Colonic mucosa (tissue), 4 donors: ENCODE results near the gene SLC13A2. TPM values are rescaled to one million over a fixed set of nuclear protein-coding genes. Genes with fewer than 3 reads are reported as not detected.
"Not testable (repeated sequence)": the region's sequence is repeated elsewhere in the genome, so short reads cannot be mapped to it uniquely, and the experiment has no call there.

ENCODE experiments used
- DNase-seq: peaks from one replicate; pipeline ENCODE4 v3.0.0-alpha.2; 2020
- H3K27ac ChIP-seq: fragments of 200-600 bp; one replicate; pipeline ENCODE4 v1.8.0; 2021
- H3K27me3 ChIP-seq: fragments of 200-600 bp; one replicate; pipeline ENCODE4 v1.8.0; 2021
- H3K36me3 ChIP-seq: fragments of 200-600 bp; one replicate; pipeline ENCODE4 v1.8.0; 2021
- H3K4me1 ChIP-seq: fragments of 200-600 bp; one replicate; pipeline ENCODE4 v1.8.0; 2021; ENCODE audit warnings: mild to moderate bottlenecking
- H3K4me3 ChIP-seq: fragments of 200-600 bp; one replicate; pipeline ENCODE4 v1.8.0; 2021
- H3K9ac ChIP-seq, 2 donors: one replicate each; pipeline ENCODE4 v1.7.0; 2013; ENCODE audit warnings: control low read depth in 2 of 2, low read depth in 2 of 2, low read length in 2 of 2
- H3K9me3 ChIP-seq: fragments of 200-600 bp; one replicate; pipeline ENCODE4 v1.8.0; 2021
- intact Hi-C: fragments of 100-400 bp; cut with DNase I; formaldehyde crosslinking; loops from one replicate; pipeline ENCODE4 v1.14.1; 2022
- total RNA-seq, 2 donors: library from RNA; stranded (reverse); fragmentation: NEBNext Ultra II Directional in 1 of 2; extraction: Animal tissue kit (Norgen Biotek cat#: 25700) in 1 of 2; gene quantifications; one replicate each; pipeline ENCODE4 v1.2.1, GENCODE V29; 2021
- TF ChIP-seq, protein P1 (sequence below): fragments of 200-600 bp; IDR thresholded peaks from one replicate; pipeline ENCODE4 v1.8.0; 2022; ENCODE audit warnings: antibody characterized with exemption, mild to moderate bottlenecking
- donor health status: healthy.
- donor health status: DM: no; HTN: no; CAD: no.
- donor health status: DM: no; HTN: no; CAD: no.

Gene SLC13A2, protein sequence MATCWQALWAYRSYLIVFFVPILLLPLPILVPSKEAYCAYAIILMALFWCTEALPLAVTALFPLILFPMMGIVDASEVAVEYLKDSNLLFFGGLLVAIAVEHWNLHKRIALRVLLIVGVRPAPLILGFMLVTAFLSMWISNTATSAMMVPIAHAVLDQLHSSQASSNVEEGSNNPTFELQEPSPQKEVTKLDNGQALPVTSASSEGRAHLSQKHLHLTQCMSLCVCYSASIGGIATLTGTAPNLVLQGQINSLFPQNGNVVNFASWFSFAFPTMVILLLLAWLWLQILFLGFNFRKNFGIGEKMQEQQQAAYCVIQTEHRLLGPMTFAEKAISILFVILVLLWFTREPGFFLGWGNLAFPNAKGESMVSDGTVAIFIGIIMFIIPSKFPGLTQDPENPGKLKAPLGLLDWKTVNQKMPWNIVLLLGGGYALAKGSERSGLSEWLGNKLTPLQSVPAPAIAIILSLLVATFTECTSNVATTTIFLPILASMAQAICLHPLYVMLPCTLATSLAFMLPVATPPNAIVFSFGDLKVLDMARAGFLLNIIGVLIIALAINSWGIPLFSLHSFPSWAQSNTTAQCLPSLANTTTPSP
- total RNA-seq, result 10 to 100 TPM; 24.7 to 40.5 TPM

DNA sequence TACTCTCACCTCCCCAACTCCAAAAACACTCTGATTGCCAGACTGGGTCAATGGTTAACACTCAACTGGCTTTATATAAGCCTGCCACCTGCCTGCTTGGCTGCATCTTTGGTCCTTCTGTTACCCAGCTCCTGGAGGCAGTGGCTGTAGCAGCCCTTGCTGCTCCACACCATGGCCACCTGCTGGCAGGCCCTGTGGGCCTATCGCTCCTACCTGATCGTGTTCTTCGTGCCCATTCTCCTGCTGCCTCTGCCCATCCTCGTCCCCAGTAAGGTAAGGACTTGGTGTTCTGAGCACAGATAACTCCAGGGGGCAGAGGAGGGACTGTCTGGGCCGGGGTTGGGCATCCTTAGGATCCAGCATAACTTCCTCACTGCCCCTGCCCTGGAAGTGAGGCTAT is at the start of gene SLC13A2:
Gene SLC13A2 (plus strand): TSS at position 103 of the 400 bp plus-strand sequence. CDS start 69 bp downstream, at position 172.
- H3K4me3 ChIP-seq, result no peak within 1 kb of the TSS
- H3K9ac ChIP-seq, result peak within 1 kb of the TSS in 1 of 2 donors; percentile 62
- no peaks in the 10 kb centered on the region for H3K9me3 ChIP-seq

DNA sequence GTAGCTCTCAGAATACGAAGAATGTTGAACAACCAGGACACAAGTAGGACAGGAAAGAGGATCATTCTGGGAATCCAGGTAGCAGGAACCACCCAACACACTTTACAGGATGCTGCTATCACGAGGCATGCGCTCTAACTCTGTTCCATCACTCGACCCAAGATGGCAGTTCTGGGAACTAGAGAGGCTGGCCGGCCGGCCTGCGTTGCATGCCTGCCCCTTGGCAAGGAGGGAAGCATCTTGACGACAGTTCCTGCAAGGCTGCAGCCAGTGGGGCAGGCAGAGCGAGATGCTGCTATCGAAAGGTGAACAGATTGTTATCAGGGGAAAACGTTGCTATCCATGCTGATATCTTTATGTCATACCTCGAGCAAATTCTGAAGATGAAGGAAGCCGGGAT is 48.2 kb upstream of the SLC13A2 start:
- no peak overlapping the region for H3K9ac ChIP-seq
- H3K27me3 ChIP-seq, result no peaks in the 10 kb centered on the region
- H3K9me3 ChIP-seq, result no peaks in the 10 kb centered on the region
- H3K27ac ChIP-seq, result no peak overlapping the region
- TF ChIP-seq, protein P1, sequence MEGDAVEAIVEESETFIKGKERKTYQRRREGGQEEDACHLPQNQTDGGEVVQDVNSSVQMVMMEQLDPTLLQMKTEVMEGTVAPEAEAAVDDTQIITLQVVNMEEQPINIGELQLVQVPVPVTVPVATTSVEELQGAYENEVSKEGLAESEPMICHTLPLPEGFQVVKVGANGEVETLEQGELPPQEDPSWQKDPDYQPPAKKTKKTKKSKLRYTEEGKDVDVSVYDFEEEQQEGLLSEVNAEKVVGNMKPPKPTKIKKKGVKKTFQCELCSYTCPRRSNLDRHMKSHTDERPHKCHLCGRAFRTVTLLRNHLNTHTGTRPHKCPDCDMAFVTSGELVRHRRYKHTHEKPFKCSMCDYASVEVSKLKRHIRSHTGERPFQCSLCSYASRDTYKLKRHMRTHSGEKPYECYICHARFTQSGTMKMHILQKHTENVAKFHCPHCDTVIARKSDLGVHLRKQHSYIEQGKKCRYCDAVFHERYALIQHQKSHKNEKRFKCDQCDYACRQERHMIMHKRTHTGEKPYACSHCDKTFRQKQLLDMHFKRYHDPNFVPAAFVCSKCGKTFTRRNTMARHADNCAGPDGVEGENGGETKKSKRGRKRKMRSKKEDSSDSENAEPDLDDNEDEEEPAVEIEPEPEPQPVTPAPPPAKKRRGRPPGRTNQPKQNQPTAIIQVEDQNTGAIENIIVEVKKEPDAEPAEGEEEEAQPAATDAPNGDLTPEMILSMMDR, result no peak
- no peak for DNase-seq
- intact Hi-C loops, result no loop called here
- H3K4me3 ChIP-seq, result no peak overlapping the region
- no peaks in the 10 kb centered on the region for H3K36me3 ChIP-seq
- no peaks in the 10 kb centered on the region for H3K4me1 ChIP-seq

More for the DNA sequence above, at the start of gene SLC13A2:
- Histone ChIP-seq H3K27me3 (no peaks in the 10 kb centered on the region), H3K4me1 (peaks cover 6% of the 10 kb centered on the region), H3K36me3 (no peaks in the 10 kb centered on the region), H3K27ac (peak within 1 kb of the TSS; percentile 64)
- DNase-seq, result peak; percentile 82
- intact Hi-C loops, result no loop called here
- TF ChIP-seq, protein P1, result peak; percentile 25

- H3K9me3 ChIP-seq, result no peaks in the 10 kb centered on the region
- intact Hi-C loops, result no loop called here
- H3K27ac ChIP-seq, result no peak overlapping the region
- H3K27me3 ChIP-seq, result no peaks in the 10 kb centered on the region
- H3K4me3 ChIP-seq, result no peak overlapping the region
- H3K4me1 ChIP-seq, result no peaks in the 10 kb centered on the region
- no peaks in the 10 kb centered on the region for H3K36me3 ChIP-seq
- H3K9ac ChIP-seq, result no peak overlapping the region
- DNase-seq, result no peak
- TF ChIP-seq, protein P1, result peak; percentile 37
Measured at GRCh38 chr17:28426081-28426519, 47.3 kb upstream of the SLC13A2 start.

- no peak for DNase-seq
- TF ChIP-seq, protein P1, result no peak
- H3K27ac ChIP-seq, result no peak overlapping the region
- H3K9ac ChIP-seq, result no peak overlapping the region
- H3K9me3 ChIP-seq, result no peaks in the 10 kb centered on the region
- no peaks in the 10 kb centered on the region for H3K36me3 ChIP-seq
- H3K27me3 ChIP-seq, result no peaks in the 10 kb centered on the region
- intact Hi-C loops, result no loop called here
- no peaks in the 10 kb centered on the region for H3K4me1 ChIP-seq
- H3K4me3 ChIP-seq, result no peak overlapping the region
Measured at GRCh38 chr17:28427371-28427770, 46.1 kb upstream of the SLC13A2 start.

DNA sequence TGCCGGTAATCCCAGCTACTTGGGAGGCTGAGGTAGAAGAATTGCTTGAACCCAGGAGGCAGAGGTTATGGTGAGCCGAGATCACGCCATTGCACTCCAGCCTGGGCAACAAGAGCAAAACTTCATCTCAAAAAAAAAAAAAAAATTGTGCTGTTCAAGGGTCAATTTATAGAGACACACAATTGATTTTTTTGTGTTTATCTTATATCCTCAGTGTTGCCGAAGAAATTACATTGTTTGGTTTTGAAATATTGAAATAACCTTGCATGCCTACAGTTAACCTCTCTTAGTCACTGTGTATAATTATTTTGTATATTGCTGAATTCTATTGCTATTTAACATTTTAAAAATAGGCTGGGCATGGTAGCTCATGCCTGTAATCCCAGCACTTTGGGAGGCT is 45.5 kb upstream of the SLC13A2 start:
- H3K4me3 ChIP-seq, H3K4me1 ChIP-seq, H3K27me3 ChIP-seq, H3K9ac ChIP-seq, intact Hi-C loops, H3K36me3 ChIP-seq, H3K9me3 ChIP-seq, H3K27ac ChIP-seq, DNase-seq: not testable (repeated sequence)

GRCh38 chr17:28433721-28434120 is 39.7 kb upstream of the SLC13A2 start:
- TF ChIP-seq, protein P1, result no peak
- Histone ChIP-seq H3K9me3 (no peaks in the 10 kb centered on the region), H3K27ac (no peak overlapping the region), H3K27me3 (no peaks in the 10 kb centered on the region), H3K36me3 (no peaks in the 10 kb centered on the region), H3K4me3 (no peak overlapping the region), H3K9ac (no peak overlapping the region), H3K4me1 (no peaks in the 10 kb centered on the region)
- DNase-seq, result no peak
- intact Hi-C loops, result no loop called here

DNA sequence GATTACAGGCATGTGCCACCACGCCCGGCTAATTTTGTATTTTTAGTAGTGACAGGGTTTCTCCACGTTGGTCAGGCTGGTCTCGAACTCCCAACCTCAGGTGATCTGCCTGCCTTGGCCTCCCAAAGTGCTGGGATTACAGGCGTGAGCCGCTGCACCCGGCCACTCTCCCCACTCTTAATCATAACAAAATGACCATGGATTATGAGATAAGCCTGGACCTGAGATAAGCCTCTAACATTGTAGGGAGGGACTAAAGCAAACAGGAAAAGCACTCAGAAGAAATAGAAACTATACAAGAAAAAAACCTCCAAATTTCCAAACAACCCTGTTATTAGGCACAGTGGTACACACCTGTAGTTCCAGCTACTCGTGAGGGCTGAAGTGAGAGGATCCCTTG is 39.1 kb upstream of the SLC13A2 start:
- DNase-seq, H3K36me3 ChIP-seq, H3K4me3 ChIP-seq, H3K9ac ChIP-seq, intact Hi-C loops, H3K27me3 ChIP-seq, H3K4me1 ChIP-seq, H3K27ac ChIP-seq, H3K9me3 ChIP-seq: not testable (repeated sequence)
